ENCODE results near the gene LRCH2. TPM values are rescaled to one million over a fixed set of nuclear protein-coding genes. Genes with fewer than 3 reads are reported as not detected.
"Not testable (repeated sequence)": the region's sequence is repeated elsewhere in the genome, so short reads cannot be mapped to it uniquely, and the experiment has no call there.

The LRCH2 gene, protein sequence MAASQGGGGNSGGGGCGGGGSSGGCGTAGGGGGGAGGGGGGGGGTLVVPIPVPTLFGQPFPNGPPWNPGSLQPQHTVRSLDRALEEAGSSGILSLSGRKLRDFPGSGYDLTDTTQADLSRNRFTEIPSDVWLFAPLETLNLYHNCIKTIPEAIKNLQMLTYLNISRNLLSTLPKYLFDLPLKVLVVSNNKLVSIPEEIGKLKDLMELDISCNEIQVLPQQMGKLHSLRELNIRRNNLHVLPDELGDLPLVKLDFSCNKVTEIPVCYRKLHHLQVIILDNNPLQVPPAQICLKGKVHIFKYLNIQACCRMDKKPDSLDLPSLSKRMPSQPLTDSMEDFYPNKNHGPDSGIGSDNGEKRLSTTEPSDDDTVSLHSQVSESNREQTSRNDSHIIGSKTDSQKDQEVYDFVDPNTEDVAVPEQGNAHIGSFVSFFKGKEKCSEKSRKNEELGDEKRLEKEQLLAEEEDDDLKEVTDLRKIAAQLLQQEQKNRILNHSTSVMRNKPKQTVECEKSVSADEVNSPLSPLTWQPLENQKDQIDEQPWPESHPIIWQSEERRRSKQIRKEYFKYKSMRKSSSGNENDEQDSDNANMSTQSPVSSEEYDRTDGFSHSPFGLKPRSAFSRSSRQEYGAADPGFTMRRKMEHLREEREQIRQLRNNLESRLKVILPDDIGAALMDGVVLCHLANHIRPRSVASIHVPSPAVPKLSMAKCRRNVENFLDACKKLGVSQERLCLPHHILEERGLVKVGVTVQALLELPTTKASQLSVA
- total RNA-seq: 7.6 and 10.6 TPM in 2 replicates

DNA sequence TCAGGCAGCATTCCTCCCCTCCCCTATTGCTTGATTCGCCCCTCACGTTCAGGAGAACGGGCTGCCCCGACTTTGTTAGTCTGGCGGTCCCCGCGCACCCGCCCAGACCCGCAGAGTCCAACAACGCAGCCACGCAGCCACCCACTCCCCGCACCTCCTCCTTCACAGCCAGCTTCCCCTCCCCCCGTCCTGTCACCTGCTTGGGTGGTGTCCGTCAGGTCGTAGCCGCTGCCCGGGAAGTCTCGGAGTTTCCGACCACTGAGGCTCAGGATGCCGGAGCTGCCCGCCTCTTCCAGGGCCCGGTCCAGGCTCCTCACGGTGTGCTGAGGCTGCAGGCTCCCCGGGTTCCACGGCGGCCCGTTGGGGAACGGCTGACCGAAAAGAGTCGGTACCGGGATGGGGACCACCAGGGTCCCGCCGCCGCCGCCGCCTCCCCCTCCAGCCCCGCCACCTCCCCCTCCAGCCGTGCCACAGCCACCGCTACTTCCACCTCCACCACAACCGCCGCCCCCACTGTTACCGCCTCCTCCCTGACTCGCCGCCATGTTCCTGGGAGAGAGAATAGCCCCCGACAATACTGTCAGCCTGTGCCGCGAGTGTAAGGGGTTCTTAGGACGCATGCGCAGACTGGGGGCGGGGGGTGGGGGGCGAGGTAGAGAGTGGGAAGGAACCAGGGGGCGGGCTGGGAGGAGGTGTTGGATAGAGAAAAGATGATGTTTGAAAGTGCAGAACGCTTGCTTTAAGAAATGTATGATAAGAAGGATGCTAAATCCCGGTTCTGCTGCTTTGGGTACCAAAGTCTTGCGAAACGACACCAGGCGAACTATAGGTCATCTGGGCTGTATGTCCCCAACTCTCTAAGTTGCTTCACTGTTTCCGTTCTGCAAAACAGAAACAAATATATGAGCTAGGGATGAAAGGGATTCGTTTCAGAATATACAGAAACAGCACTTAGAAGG lies at the start of gene LRCH2:
Gene LRCH2 (minus strand): TSS at position 600 of the 959 bp plus-strand sequence. CDS start 55 bp downstream, at position 545.
- peak in 1 of 2 donors; percentile 40 for DNase-seq (ENCODE audit: low read depth in 2 of 2)

DNA sequence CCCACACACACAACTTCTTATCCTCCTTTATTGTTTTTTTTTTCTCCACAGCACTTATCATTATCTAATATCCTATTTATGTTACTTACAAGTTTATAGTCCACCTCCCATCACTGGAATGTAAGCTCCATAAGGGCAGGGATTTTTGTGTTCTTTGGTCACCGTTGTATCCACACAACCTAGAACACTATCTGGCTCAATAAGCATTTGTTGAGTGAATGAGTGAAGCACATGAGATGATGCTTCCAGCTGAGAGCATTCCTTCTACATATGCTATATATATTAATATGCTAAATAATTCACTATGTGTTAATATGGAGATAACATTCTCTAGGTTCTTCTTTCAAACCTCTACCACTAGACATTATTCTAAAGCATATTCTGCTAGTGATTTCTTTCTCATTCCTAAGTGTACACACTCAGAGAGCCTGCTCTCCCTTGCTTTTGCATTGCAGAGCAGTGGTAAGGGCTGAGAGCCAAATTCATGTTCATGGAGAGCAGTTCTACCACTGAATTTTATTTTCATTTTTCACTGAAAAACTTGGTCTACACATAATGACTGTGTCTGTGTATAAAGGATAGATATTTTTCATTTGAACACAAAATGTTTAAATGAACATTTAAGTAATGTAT lies 35.3 kb upstream of the LRCH2 start:
- DNase-seq (ENCODE audit: low read depth in 2 of 2): no peak

DNA sequence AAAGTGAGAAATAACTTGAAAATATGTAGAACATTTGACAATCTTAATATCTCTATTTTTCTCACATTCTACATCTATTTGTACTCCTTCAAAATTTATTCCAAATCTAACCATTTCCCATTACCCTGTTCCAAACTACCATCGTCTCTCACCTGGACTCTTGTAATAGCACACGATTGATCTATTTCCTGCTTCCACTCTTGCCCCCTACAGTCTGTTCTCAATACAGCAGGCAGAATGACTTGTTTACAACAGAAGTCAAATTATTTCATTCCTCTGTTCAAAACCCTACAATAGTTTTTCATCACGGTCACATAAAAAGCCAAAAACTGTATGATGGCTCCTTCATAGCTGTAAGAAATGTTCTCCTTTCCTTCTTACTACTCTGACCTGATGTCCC lies 34.5 kb upstream of the LRCH2 start:
- peak; percentile 3 to 8 for DNase-seq (ENCODE audit: low read depth in 2 of 2)

DNA sequence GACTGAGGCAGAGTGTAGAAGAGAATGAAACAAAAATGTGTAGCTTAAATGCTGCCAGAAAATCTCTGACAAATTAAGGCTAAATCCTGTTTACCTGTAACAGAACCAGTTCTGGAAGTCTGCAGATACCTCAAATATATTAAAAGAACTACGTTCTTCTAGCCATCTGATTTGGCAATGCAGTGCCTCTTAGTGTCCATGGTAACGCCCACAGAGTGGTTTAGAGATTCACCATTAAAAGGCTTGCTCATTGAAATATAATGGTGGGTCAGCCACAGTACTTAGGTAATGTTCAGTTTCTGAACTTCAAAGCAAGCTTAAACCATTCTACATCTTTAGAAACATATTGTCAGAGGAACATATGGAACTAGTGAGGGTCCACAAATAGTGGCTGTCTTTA lies 32.4 kb upstream of the LRCH2 start:
- no peak for DNase-seq (ENCODE audit: low read depth in 2 of 2)

DNA sequence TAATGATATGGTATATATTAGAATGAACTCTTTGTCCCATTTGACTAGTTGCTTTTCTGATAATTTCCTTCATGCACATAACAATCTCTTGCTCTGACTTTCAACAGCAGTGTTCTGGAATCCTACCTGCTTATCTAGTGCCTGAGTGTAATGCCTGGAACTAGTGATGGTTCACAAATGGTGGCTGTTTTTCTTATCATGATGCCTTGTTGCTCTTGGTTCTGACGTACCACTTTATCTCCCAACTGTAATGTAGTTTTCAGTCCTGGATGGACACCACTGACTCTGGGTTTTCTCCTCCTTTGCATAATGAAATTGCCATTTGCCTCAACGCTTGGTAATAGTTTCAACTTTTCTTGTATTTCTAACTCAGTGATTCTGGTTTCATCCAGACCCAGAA lies 30.1 kb upstream of the LRCH2 start:
- no peak for DNase-seq (ENCODE audit: low read depth in 2 of 2)

DNA sequence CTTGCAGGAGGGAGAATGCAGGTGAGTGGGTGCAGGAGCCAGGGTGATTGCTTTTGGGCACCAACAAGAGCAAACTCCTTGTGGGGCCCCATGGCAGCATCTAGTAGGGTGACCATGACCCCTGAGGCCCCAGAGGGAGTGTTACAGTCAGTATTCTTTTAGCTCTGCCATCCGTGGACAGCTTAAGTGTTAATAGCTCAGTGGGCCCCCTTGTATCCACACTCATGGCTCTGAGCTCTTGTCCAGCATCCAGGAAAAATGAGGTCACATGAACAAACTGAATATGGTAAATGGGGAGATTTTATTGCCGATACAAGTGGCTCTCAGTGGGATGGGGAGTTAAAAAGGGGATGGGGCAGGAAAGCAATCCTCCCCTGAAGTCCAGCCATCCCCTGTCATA lies 27.3 kb upstream of the LRCH2 start:
- no peak for DNase-seq (ENCODE audit: low read depth in 2 of 2)

DNA sequence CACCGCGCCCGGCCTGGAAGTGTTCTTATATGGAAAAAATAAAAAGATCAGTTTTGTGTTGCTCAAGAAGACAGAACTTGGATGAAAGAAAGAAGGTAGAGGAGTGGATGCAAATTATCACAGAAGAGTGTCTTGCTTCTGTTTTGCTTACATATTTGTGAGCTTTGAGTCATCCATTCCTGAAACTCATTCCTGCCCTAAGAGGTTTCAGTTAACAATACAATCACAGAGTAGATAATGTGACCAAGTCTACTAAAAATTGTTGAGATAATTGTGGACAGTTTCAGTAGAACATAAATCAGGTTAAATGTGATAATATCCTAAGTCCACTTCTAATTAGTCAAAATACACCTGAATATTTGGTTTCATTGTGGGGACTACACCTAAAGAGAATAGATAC lies 26.4 kb upstream of the LRCH2 start:
- no peak for DNase-seq (ENCODE audit: low read depth in 2 of 2)

DNA sequence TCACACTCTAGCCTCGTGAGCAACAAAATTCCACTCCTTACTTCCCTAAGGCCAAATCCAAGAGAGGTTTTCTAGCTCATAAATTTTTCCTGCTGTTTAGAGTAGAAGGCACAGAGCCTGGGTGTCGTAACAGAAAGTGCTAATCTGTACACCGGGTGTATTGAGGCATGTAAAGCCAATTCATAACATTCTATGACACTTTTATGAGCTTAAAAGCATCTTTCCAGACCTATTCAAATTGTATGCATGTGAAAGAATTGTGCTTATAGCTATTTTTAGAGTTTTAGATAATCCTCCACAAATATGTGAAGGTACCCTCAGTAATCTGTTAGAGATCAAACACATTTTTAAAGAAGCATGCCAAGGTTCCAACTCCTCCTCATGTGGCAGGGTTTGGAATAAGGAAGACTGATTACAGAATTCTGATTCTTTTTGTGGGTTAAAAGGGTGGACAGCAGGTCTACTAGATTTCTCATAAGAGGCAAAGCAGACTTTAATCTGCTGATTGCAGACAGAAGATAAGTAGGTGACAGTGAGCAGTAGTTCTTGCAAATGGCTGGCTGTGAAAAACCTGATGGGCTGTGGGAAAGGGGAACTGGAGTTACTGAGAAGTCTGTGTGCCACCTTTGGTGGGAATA lies 25.5 kb upstream of the LRCH2 start:
- DNase-seq (ENCODE audit: low read depth in 2 of 2): no peak

DNA sequence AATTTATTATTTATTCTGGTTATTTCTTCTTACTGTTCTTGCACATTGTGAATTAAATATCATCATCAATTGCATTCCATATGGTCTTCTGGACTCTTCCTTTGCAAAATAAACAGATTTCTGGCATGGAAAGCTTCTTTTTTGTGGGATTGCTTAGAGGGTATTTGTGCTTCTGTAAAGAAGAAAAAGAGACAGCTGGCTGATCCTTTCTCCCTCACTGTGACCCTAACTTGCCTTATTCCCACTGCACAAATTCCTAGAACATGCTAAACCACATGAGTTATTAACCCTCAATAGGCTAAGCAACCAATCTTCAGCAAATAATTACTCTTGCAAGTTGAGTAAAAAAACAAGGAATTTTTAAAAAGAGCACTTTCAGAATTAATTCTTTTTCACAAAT lies 23.8 kb upstream of the LRCH2 start:
- DNase-seq (ENCODE audit: low read depth in 2 of 2): no peak

DNA sequence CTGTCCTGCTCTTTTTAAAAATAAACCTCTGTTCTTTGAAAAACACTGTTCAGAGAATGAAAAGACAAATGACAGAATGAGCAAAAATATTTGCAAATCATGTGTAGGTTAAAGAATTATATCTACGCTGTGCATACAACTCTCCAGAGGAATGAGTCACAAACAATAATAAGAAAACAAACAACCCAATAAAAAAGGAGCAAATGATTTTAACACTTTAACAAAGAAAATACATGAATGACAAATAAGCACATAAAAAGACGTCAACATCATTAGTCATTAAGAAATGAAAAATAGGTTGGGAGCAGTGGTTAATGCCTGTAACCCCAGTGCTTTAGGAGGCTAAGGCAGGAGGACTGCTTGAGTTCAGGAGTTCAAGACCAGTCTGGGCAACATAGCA lies 21.1 kb upstream of the LRCH2 start:
- DNase-seq (ENCODE audit: low read depth in 2 of 2): no peak

DNA sequence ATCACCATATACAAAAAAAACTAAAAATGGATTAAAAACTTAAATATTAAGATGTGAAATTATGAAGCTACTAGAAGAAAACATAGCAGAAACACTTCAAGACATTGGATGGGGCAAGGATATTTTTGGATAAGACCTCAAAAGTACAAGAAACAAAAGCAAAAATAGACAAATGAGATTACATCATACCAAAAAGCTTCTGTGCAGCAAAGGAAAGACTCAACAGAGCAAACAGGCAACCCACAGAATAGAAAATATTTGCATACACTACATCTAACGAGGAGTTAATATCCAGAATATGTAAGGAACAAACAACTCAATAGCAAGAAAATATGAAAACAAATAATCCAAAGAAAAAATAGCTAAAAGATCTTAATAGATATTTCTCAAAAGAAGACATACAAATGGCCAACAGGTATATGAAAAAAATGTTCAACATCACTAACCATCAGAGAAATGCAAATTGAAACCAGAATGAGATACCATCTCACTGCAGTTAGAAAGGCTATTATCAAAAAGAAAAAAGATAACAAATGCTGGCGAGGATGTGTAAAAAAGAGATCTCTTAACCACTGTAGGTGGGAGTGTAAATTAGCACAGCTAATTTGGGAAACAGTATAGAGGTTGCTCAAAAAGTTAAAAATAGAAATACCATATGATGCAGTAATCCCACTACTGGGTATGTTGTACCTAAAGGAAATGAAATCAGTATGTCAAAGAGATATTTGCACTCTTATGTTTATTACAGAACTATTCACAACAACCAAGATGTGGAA lies 17.8 kb upstream of the LRCH2 start:
- no peak for DNase-seq (ENCODE audit: low read depth in 2 of 2)

DNA sequence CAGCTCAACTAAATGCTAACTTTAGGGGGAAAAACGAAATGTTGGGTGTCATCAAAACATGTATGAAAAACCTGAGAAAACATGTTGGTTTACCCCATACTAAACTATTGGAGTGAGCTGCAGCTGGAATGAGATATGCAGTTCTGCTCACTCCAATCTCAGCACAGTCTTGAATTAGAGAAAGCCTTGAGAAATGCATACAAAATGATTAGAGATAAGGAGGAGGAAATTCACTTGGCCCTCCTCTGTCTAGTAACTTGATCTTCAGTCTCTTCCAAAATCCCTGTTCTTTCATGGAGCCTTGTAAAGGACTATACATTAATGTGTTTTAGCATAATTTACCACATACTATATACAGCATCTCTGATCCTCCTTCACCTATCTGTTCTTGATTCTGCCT lies 3.2 kb upstream of the LRCH2 start:
- DNase-seq (ENCODE audit: low read depth in 2 of 2): no peak

DNA sequence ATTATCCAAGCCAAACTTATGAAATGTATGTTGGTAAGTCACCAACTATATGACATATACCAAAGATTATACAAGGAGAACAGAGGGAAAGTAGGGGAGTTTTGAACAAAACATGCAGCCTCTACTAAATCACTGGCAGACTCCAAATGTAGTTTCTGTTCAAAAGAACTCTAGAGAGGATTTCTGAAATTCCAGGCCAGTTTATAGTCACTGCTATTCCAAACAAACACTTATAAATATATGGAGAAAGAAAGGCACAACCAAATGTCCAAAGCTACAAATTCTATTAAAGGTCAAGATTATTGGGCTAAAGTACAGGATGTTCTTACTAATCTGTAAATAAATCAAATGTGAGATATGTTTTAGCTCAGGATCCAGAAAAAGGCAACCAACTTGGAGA lies 2.7 kb upstream of the LRCH2 start:
- DNase-seq (ENCODE audit: low read depth in 2 of 2): no peak

DNA sequence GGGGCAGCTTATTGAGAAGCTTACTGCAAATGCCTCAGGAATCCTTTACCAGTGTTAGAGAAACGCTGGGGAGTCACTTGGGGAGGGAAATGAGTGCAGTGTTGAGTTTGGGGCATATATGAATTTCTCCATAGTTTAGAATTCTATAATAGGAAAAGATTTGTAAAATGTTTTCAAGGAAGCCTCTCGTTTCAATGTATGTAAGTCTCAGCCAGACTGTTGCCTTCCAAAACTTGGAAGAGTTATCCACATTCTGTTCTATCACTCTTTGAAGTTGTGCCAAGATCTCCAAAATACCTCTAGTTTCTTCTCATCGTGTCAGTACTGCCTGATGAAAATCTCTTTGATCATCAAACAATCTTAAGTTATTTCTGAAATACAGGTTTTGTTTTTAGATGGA lies 565 bp upstream of the LRCH2 start:
- no peak for DNase-seq (ENCODE audit: low read depth in 2 of 2)

DNA sequence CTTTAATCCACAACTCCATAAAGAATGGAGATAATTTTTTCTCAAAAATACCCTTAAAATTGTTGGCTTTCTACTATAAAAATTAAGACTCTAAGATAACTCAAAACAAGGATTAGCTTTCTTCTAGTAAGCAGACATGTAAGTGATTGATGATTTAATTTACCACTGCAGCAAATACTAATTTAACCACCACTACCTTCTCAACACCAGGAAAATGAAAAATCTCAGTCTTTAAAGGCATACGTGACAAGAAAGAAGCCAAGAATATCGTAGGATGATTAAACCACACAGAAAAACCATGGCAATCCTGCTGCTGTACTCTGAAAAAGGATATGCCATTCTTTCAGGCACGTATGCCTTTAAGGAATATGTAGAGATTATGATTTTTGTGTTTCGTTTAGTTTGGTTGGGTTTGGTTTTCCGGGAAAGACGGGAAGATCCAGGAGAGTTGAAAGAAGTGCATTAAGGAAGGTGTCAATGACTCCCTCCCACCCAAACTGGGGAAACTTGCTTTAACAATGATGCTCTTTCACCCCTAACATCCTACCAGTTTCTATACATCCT lies 881 bp downstream of the LRCH2 start:
- DNase-seq (ENCODE audit: low read depth in 2 of 2): no peak

DNA sequence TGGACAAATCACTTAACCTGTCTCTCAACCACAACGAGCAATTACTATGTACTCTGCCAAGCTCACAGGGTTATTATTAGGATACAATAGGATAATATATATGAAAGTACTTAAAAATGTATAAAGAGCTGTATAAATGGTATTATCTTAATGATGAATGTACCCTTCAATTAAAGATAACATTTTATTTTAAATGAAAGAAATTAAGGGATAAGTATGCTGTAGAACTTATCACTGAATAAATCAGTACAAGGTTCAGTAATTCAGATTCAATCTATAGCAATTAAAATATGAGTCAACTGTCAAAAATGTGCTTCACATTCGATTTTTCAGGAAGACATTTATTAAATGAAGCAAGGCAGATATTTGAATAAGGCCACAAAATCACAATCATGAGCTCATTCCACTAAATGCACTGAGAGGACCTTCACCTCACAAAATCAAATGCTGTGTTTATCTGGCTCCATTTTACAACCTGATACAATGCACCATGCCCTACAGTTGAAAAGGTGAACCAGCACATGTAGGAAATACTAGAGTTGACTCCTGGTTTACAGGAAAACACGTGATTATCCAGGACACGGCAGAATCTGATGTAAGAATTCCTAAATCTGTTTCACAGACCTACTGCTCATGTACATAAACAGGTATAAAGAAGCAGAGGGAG lies 4.4 kb downstream of the LRCH2 start:
- peak; percentile 88 to 94 for DNase-seq (ENCODE audit: low read depth in 2 of 2)

DNA sequence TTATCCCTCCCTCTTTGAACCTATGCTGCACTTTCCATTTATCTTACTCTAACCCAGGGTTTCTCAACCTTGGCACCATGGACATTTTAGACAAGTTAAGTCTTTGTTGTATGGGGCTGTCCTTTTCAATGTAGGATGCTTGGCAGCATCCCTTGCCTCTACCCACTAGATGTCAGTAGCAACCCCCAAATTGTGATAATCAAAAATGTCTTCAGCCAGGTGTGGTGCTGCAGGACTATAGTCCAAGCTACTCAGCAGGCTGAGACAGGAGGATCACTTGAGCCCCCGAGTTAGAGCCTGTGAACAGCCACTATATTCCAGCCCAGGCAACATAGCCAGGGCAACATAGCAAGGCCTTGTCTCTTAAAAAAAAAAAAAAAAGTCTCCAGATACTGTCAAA lies 7.0 kb downstream of the LRCH2 start:
- DNase-seq (ENCODE audit: low read depth in 2 of 2): peak in 1 of 2 donors; percentile 40

DNA sequence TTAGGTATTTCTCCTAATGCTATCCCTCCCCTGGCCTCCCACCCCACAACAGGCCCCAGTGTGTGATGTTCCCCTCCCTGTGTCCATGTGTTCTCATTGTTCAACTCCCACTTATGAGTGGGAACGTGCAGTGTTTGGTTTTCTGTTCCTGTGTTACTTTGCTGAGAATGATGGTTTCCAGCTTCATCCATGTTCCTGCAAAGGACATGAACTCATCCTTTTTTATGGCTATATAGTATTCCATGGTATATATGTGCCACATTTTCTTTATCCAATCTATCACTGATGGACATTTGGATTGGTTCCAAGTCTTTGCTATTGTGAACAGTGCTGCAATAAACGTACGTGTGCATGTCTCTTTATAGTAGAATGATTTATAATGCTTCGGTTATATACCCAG lies 16.6 kb downstream of the LRCH2 start:
- not testable (repeated sequence) for DNase-seq (ENCODE audit: low read depth in 2 of 2)

DNA sequence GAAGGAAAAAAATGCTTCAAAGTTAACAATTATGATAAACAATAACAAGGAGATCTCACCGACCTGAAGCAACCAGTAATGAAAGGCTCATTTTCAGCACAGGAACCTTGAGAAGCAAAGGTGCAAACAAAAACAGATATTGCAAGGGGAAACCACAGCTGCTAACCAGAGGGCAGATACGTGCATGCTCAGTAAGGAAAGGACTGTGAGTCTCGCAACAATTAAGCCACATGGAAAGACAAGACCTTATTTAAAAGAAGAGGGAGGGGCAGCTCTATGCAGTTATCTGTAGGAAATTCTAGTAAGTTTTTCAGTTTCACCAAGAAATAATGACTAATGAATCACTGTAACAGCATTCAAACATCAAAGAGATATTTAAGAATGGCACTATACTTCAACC lies 19.3 kb downstream of the LRCH2 start:
- no peak for DNase-seq (ENCODE audit: low read depth in 2 of 2)

All from dermis microvascular lymphatic vessel endothelial cell (primary cell).